ENCODE measurements around the gene F10.

DNA sequence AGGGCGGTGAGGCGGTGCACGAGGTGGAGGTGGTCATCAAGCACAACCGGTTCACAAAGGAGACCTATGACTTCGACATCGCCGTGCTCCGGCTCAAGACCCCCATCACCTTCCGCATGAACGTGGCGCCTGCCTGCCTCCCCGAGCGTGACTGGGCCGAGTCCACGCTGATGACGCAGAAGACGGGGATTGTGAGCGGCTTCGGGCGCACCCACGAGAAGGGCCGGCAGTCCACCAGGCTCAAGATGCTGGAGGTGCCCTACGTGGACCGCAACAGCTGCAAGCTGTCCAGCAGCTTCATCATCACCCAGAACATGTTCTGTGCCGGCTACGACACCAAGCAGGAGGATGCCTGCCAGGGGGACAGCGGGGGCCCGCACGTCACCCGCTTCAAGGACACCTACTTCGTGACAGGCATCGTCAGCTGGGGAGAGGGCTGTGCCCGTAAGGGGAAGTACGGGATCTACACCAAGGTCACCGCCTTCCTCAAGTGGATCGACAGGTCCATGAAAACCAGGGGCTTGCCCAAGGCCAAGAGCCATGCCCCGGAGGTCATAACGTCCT, 26.4 kb downstream of the F10 start:
- TF ChIP-seq, protein P1, sequence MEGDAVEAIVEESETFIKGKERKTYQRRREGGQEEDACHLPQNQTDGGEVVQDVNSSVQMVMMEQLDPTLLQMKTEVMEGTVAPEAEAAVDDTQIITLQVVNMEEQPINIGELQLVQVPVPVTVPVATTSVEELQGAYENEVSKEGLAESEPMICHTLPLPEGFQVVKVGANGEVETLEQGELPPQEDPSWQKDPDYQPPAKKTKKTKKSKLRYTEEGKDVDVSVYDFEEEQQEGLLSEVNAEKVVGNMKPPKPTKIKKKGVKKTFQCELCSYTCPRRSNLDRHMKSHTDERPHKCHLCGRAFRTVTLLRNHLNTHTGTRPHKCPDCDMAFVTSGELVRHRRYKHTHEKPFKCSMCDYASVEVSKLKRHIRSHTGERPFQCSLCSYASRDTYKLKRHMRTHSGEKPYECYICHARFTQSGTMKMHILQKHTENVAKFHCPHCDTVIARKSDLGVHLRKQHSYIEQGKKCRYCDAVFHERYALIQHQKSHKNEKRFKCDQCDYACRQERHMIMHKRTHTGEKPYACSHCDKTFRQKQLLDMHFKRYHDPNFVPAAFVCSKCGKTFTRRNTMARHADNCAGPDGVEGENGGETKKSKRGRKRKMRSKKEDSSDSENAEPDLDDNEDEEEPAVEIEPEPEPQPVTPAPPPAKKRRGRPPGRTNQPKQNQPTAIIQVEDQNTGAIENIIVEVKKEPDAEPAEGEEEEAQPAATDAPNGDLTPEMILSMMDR (conservative IDR thresholded peaks at IDR 0.05; ENCODE audit: low read length): no peak
- no peak for TF ChIP-seq EZH2phosphoT487 (IDR thresholded peaks at IDR 0.05; ENCODE audit: borderline replicate concordance, low read depth, low read length)

All from OCI-LY7 (cell line).